ENCODE results near the gene KLHL6.
"Not testable (repeated sequence)": the region's sequence is repeated elsewhere in the genome, so short reads cannot be mapped to it uniquely, and the experiment has no call there.

The KLHL6 gene, protein sequence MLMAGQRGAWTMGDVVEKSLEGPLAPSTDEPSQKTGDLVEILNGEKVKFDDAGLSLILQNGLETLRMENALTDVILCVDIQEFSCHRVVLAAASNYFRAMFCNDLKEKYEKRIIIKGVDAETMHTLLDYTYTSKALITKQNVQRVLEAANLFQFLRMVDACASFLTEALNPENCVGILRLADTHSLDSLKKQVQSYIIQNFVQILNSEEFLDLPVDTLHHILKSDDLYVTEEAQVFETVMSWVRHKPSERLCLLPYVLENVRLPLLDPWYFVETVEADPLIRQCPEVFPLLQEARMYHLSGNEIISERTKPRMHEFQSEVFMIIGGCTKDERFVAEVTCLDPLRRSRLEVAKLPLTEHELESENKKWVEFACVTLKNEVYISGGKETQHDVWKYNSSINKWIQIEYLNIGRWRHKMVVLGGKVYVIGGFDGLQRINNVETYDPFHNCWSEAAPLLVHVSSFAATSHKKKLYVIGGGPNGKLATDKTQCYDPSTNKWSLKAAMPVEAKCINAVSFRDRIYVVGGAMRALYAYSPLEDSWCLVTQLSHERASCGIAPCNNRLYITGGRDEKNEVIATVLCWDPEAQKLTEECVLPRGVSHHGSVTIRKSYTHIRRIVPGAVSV
- 69.5 to 124 (median 102) reads per million in 4 donors for total RNA-seq

- peak; percentile 26 to 90 (median 55) for DNase-seq
Observed at GRCh38 chr3:183555541-183556081, at the start of gene KLHL6. TSS of gene KLHL6 (minus strand) at chr3:183555706. CDS start at chr3:183555653, 53 bp downstream.

DNA sequence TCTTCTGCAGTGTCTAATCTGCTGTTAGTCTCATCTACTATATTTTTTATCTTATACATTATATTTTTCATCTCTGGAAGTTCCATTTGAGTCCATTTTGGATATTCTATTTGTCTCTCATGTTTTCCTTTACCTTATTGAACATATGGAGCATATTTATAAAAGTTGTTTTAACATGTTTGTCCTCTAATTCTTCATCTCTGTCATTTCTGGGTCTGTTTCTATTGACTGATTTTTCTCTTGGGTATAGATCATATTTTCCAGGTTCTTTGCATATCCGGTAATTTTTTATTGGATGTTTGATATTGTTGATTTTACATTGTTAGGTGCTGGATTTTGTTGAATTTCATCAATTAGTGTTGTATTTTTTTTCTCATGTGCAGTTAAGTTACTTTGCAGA lies 42.5 kb upstream of the KLHL6 start:
- DNase-seq = no peak

DNA sequence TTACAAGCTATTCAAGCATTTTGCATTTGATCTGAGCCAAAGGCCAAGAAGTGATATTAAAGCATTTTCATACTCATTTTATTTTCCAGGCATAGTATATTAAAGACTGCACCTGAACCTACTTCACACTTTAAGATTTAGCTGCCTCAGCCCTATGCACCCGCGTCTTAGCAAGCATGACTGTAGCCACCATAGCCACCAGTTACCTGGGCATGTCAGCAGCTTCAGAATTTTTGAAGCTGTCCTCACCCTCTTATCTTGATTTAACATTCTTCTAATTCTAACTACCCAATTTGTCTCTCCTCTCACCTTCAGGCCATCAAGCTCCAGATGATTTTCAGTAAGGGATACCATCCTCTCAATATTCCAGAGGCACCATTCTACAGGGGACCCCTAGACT lies 39.1 kb upstream of the KLHL6 start:
- DNase-seq = no peak

DNA sequence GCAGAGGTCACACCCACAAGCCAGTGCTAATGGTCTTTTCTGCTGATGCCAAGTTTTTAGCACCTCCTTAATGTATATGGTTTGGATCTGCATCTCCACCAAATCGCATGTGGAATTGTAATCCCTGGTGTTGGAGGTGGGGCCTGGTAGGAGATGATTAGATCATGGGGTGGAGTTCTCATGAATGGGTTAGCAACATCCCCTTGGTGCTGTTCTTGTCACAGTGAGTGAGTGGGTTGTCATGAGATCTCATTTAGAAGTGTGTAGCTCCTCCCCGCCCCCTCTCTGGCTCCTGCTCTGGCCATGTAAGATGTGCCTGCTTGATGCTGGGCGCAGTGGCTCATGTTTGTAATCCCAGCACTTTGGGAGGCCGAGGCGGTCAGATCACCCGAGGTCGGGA lies 37.3 kb upstream of the KLHL6 start:
- no peak for DNase-seq

DNA sequence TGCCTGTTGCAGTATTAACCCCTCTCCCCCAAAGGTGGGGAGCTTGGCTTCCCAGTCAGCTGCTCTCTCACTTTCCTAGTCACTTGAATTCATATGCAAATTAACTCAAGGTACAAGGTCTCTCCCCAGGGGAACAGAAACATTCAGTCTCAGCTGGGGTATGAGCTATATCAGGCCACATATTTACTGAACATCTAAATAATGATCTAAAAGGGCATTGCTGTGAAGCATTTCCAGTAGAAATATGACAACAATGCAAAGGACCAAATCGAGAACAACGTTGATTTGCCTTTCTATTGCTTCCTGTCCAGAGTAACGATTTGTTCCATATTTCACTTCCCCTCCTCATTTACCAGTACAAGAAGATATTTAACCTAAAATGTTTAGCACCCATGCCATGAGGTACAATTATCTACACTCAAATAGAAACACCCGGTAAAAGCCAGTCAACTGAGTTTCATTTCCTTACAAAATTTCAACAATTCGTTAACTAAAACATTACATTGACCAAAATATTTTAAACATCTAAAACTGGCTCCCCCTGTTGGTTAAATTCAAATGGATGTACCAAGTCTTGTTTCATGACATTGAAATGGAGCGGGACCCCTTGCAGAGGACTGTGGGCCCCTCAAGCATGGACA lies 36.5 kb upstream of the KLHL6 start:
- peak in 1 of 5 donors; percentile 54 for DNase-seq

DNA sequence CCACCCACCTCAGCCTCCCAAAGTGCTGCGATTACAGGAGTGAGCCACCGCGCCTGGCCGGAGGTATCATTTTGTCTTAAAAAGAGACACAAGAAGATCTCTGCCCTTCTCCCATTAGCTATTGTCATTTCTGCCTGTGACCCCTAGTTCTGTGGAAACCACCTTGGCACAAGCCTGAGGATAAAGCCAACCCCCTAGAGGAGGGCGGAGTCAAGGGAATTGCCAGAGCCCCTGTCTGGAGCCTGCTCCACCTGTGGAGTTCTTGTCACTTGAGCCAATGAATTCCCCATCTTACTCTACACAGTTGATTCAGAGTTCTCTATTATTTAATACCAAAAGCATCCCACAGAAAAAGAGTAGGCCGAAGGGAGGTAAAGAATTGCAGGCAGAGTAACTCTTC lies 34.9 kb upstream of the KLHL6 start:
- no peak for DNase-seq

- DNase-seq = peak in 1 of 5 donors; percentile 41
Observed at GRCh38 chr3:183587336-183587735, 31.8 kb upstream of the KLHL6 start.

DNA sequence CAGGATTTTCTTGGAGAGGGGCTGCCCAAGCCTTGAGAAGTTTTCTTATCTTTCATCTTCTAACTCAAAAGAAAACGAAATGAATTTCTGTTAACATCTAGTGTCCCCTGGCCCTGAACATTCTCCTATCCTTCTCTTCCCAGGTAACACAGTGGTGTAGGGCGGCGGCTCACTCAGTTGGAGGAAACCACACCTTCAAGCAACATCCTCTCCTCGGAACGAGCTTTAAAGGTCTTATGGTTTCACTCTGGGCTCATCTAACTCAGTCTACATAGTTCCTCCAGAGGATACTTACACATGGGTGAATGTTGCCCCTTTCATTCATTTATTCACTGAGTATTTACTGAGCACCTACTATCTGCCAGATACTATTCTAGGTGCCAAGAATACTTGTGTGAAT lies 31.0 kb upstream of the KLHL6 start:
- peak in 1 of 5 donors; percentile 55 for DNase-seq

DNA sequence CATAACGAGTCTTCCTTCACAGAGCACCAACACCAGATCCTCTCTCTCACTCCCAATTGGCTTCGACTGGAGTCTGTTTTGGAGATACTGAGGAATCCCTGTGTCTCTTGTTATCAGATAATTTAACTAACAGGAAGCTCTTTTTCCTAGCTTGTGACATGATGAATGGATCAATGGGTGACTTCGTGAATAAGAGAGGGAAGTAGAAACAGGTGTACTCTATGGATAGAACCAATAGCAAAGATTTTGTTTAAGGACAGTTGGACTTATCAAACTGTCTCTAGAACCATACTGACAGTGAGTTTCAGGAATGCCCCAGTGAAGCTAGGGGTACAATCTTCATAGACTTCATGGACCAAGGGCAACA lies 29.4 kb upstream of the KLHL6 start:
- no peak for DNase-seq

DNA sequence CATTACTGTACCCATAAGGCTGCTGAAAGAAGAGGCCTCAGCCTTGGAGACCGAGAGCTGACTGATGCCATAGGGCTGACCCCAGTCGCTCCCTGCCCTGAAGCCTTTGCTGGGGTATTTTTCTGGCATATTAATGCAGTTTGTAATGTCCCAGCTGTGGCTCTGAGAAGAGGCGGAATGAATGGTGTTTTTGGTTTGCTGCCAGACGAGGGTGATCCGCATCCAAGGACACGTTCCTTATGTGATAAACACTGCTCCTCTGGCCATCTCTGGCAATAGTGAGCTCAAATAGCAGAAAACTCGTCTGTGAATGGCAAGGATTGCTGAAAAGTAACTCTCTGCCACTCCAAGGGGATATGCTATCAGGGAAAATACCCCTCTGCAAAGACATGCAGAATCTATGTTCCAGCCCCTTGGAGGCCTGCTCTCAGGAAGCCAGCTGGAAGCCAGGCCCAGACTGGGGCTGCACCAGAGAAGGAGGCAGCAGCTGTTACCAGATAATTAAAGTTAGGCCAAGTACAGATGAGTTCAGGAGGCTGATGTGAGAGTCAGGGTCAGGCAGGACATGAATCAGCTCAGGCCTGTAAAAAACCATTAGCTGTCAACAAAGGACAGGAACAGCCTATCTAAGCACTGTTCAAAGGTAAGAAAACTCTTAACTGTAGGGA lies 28.9 kb upstream of the KLHL6 start:
- DNase-seq = no peak

DNA sequence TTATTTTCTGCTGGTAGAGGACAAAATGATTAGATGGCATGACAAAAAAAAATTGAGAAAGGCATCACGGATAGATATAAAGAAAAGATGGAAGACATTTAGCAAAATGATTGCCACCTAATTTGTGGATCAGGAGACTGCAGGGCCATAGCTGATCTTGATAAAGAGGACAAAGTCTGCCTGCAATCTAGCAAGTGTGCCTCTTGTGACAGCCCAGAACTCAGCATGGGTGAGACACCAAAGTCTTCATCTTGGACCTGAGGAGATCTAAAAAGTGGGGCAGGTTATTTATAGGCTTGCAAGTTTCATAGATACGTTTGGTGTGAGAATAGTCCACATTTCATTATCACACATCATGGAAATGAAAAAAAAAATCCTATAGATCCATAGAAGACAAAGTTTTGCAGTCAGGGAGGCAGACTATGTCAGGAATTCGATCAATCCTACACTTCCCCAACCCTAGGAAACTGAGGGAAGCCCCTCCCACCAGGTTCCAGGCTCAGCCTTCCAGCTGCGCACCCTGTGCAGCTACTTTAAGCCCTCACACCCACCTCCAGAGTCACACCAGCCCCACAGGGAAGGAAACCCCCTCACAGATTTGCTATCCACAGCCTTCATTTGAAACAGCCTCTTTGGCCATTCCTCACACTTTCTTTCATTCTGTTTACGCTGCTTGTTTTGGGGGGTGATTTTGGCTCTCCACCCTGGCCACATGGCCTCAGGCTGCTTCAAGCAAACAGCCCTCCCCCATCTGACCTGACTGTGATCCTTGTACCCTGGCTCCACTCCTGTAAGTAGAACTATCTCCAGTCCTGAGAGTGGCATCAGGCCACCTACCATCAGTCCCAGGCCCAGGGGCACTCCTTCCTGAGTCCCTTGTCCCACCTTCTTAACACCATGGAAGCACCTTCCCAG lies 28.1 kb upstream of the KLHL6 start:
- no peak for DNase-seq

DNA sequence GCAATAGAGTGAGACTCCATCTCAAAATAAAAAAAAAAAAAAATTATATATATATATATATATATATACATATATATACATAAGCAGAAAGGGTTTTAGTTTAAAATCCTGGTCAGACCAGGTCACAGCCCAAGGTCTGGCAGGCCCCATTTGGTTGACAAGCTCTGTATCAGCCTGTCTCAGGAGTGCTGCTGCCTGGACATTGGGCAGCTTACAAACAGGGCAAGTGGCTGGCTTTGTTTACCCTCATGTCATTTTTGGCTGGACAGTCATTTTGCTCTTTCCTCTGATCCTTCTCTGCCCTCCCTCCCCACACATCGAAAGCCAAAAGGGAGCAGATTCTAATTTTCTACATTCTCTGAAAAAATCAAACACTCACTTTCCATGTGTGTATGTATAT lies 26.7 kb upstream of the KLHL6 start:
- DNase-seq = no peak

DNA sequence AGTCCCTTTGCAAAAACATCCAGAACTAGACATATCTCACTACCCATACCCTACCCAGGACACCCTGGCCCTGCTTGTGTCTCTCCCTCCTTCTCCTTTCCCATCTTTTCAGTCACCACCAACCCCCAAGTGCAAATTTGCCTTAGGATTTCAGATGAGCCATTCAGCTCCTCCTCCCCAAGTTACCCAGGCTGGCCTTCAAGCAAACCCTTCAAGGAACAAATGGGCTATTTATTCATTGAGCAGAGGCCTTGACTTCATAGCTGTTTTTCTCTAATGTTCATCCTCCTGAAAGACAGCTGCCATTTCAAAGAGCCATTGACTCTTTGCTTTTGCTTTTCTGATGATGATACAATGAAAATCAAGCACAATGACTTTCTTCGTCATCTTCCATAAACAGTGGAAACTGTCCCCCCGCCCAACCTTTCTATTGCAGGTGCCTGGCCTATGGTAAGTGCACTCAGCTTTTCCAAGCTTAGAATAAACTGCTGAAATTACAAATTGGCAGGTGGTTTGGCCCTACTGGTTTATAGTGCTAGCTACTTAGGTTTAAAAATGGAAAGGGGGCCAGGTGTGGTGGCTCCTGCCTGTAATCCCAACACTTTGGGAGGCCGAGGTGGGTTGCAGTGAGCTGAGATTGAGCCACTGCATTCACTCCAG lies 26.1 kb upstream of the KLHL6 start:
- DNase-seq = no peak

- DNase-seq = no peak
Observed at GRCh38 chr3:183579967-183580900, 24.7 kb upstream of the KLHL6 start.

GRCh38 chr3:183578179-183578578 lies 22.7 kb upstream of the KLHL6 start:
- no peak for DNase-seq

GRCh38 chr3:183577346-183577745 lies 21.8 kb upstream of the KLHL6 start:
- no peak for DNase-seq

DNA sequence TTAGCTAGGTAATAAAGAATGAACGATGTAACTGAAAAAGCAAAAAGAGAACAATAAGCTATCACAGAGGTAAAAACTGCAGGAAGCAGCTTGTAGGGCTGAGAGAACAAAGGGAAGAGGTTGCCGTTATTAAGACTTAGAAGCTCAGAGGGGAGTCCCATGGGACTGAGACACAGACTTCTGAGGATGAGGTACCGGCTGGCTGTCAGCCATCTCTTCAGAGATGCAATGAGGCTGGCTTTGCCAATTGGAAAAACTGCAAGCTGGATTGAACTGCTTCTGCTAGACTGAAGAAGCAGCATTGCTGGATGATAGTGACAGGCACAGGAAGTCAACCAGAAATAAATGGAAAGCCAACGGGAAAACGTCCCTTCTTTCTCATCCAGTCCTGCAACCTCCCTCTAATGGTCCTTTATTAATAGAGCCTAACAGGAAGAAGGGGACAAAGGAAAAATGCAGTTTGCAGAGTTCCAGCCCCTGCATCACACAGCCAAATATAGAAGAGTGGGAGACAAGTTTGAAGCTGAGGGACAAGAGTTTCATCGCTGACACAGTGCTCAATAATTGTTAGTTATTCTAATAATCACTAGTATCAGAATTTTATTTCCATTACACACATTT lies 21.1 kb upstream of the KLHL6 start:
- DNase-seq = no peak

GRCh38 chr3:183572935-183573334 lies 17.4 kb upstream of the KLHL6 start:
- no peak for DNase-seq

GRCh38 chr3:183570191-183570590 lies 14.7 kb upstream of the KLHL6 start:
- not testable (repeated sequence) for DNase-seq

DNA sequence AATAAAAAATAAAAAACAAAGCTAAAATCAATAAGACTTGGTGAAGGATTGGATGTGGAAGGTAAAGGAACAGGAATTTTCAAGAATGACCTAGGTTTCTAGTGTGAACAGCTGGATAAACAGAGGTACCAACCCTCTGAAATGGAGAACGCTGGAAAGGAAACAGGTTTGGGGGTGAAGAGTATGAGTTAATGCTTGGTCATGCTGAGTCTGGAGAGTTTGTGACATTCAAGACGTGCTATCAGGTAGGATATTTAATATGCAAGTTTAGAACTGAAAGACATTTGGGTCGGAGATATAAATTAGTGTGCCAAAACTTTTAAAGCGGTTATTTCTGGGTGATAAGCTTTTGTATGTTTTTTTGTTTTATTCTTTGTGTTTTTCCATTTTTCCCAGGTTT lies 11.4 kb upstream of the KLHL6 start:
- DNase-seq = no peak
